Measurements from ENCODE around the gene CGREF1. TPM values are rescaled to one million over a fixed set of nuclear protein-coding genes. Genes with fewer than 3 reads are reported as not detected.

The CGREF1 gene
- total RNA-seq, 1 experiment from 2014 or later = 18.7 TPM

GRCh38 chr2:27059141-27059820 is 59.6 kb downstream of the CGREF1 start:
- Histone ChIP-seq H3K9ac (ENCODE audit: low read length) (no peak overlapping the region), H3K79me2 (ENCODE audit: low read length) (no peaks in the 10 kb centered on the region), H3K4me3 (ENCODE audit: low read length) (no peak overlapping the region), H3K27me3 (ENCODE audit: low read length) (no peaks in the 10 kb centered on the region), H4K20me1 (ENCODE audit: low read length) (no peaks in the 10 kb centered on the region), H3F3A (ENCODE audit: low read length, unreplicated experiment) (no peaks in the 10 kb centered on the region), H3K4me2 (ENCODE audit: low read length) (no peak overlapping the region), H3K9me2 (replicated peaks; ENCODE audit: low read length) (no peaks in the 10 kb centered on the region), H2AFZ (ENCODE audit: low read length) (no peak overlapping the region), H3K9me3 (ENCODE audit: low read length) (no peaks in the 10 kb centered on the region), H3K27ac (ENCODE audit: low read length) (no peak overlapping the region), H3K4me1 (ENCODE audit: insufficient read depth, low read length) (no peaks in the 10 kb centered on the region), H3K36me3 (ENCODE audit: low read depth, low read length) (no peaks in the 10 kb centered on the region)
- BruUV-seq (replicated peaks) = no TSS peak
- intact Hi-C loops (cut with micrococcal nuclease) = no loop called here
- no peak for TF ChIP-seq EZH2 (IDR thresholded peaks at IDR 0.05; ENCODE audit: low read length, unreplicated experiment)
- no peak for TF ChIP-seq EZH2phosphoT487 (IDR thresholded peaks at IDR 0.05; ENCODE audit: borderline replicate concordance, low read length)
- no peak for TF ChIP-seq CTCF (conservative IDR thresholded peaks at IDR 0.05; ENCODE audit: low read depth, low read length)
- CTCF ChIA-PET = interaction anchor here (0.5 kb wide), 1 partner anchor 22 kb away, joined by 5 read pairs; no protein-coding TSS in a partner anchor
- DNase-seq (no peak), ATAC-seq (no peak)
- POLR2A ChIA-PET (ENCODE audit: unreplicated experiment) = no interaction called here

- H3K27me3 ChIP-seq (ENCODE audit: low read length) = no peaks in the 10 kb centered on the region
- no peaks in the 10 kb centered on the region for H3K36me3 ChIP-seq (ENCODE audit: low read depth, low read length)
- H4K20me1 ChIP-seq (ENCODE audit: low read length) = no peaks in the 10 kb centered on the region
- no TSS peak for BruUV-seq (replicated peaks)
- CTCF ChIA-PET = no interaction called here
- no peaks in the 10 kb centered on the region for H3K79me2 ChIP-seq (ENCODE audit: low read length)
- H3K9me3 ChIP-seq (ENCODE audit: low read length) = no peaks in the 10 kb centered on the region
- no peaks in the 10 kb centered on the region for H3K9me2 ChIP-seq (replicated peaks; ENCODE audit: low read length)
- DNase-seq (no peak), ATAC-seq (no peak)
- no peak overlapping the region for H3K9ac ChIP-seq (ENCODE audit: low read length)
- TF ChIP-seq EZH2 (IDR thresholded peaks at IDR 0.05; ENCODE audit: low read length, unreplicated experiment) (no peak), CTCF (conservative IDR thresholded peaks at IDR 0.05; ENCODE audit: low read depth, low read length) (no peak), EZH2phosphoT487 (IDR thresholded peaks at IDR 0.05; ENCODE audit: borderline replicate concordance, low read length) (no peak)
- no peak overlapping the region for H3K27ac ChIP-seq (ENCODE audit: low read length)
- intact Hi-C loops (cut with micrococcal nuclease) = no loop called here
- no peaks in the 10 kb centered on the region for H3K4me1 ChIP-seq (ENCODE audit: insufficient read depth, low read length)
- POLR2A ChIA-PET (ENCODE audit: unreplicated experiment) = no interaction called here
- no peak overlapping the region for H3K4me3 ChIP-seq (ENCODE audit: low read length)
- no peak overlapping the region for H3K4me2 ChIP-seq (ENCODE audit: low read length)
- H2AFZ ChIP-seq (ENCODE audit: low read length) = no peak overlapping the region
- no peaks in the 10 kb centered on the region for H3F3A ChIP-seq (ENCODE audit: low read length, unreplicated experiment)
Measured at GRCh38 chr2:27058210-27058609, 60.7 kb downstream of the CGREF1 start.

GRCh38 chr2:27057184-27057583 is 61.7 kb downstream of the CGREF1 start:
- no peak overlapping the region for H3K9ac ChIP-seq (ENCODE audit: low read length)
- no peaks in the 10 kb centered on the region for H3K79me2 ChIP-seq (ENCODE audit: low read length)
- H3K27me3 ChIP-seq (ENCODE audit: low read length) = no peaks in the 10 kb centered on the region
- no TSS peak for BruUV-seq (replicated peaks)
- ChIA-PET POLR2A (ENCODE audit: unreplicated experiment) (no interaction called here), CTCF (no interaction called here)
- H3K4me3 ChIP-seq (ENCODE audit: low read length) = no peak overlapping the region
- no peak overlapping the region for H2AFZ ChIP-seq (ENCODE audit: low read length)
- DNase-seq (no peak), ATAC-seq (no peak)
- peaks cover 5% of the 10 kb centered on the region; the same call in 1 of the 2 replicates for H3K4me1 ChIP-seq (ENCODE audit: insufficient read depth, low read length)
- H3K27ac ChIP-seq (ENCODE audit: low read length) = no peak overlapping the region
- intact Hi-C loops (cut with micrococcal nuclease) = no loop called here
- H3K9me2 ChIP-seq (replicated peaks; ENCODE audit: low read length) = no peaks in the 10 kb centered on the region
- H3F3A ChIP-seq (ENCODE audit: low read length, unreplicated experiment) = no peaks in the 10 kb centered on the region
- H3K9me3 ChIP-seq (ENCODE audit: low read length) = no peaks in the 10 kb centered on the region
- H3K36me3 ChIP-seq (ENCODE audit: low read depth, low read length) = no peaks in the 10 kb centered on the region
- TF ChIP-seq EZH2phosphoT487 (IDR thresholded peaks at IDR 0.05; ENCODE audit: borderline replicate concordance, low read length) (no peak), EZH2 (IDR thresholded peaks at IDR 0.05; ENCODE audit: low read length, unreplicated experiment) (no peak), CTCF (conservative IDR thresholded peaks at IDR 0.05; ENCODE audit: low read depth, low read length) (no peak)
- no peaks in the 10 kb centered on the region for H4K20me1 ChIP-seq (ENCODE audit: low read length)
- H3K4me2 ChIP-seq (ENCODE audit: low read length) = no peak overlapping the region

Data from PC-3 (cell line).